MM.1S (cell line): ENCODE measurements around the gene CD248.
"Not testable (repeated sequence)": the region's sequence is repeated elsewhere in the genome, so short reads cannot be mapped to it uniquely, and the experiment has no call there.

ENCODE experiments used
- DNase-seq: peaks from one replicate; pipeline ENCODE4 v3.0.0-alpha.2; 2015
- H2AFZ ChIP-seq: fragments of 300-600 bp; sonication (generic); 2 replicates; pipeline ENCODE4 v1.6.0; 2016; ENCODE audit warnings: antibody characterized with exemption, low read length
- H3F3A ChIP-seq: fragments of 300-600 bp; sonication (generic); 2 replicates; pipeline ENCODE4 v1.6.1; 2016; ENCODE audit warnings: mild to moderate bottlenecking, antibody characterized with exemption, low read length, moderate library complexity, mixed read lengths; ENCODE audit not compliant: insufficient read depth
- H3K27ac ChIP-seq: fragments of 300-600 bp; sonication (generic); 2 replicates; pipeline ENCODE4 v1.5.1; 2016; ENCODE audit warnings: mild to moderate bottlenecking, low read length
- H3K27me3 ChIP-seq: fragments of 300-600 bp; sonication (generic); replicated peaks from 2 replicates; pipeline ENCODE4 v1.6.0; 2016; ENCODE audit warnings: low read length; ENCODE audit not compliant: insufficient read depth
- H3K36me3 ChIP-seq: fragments of 300-600 bp; sonication (generic); replicated peaks from 2 replicates; pipeline ENCODE4 v1.6.1; 2016; ENCODE audit warnings: mild to moderate bottlenecking, low read length, mixed read lengths; ENCODE audit not compliant: insufficient read depth
- H3K4me1 ChIP-seq: fragments of 300-600 bp; sonication (generic); 2 replicates; pipeline ENCODE4 v1.6.1; 2016; ENCODE audit warnings: low read length, mixed read lengths
- H3K4me2 ChIP-seq: fragments of 300-600 bp; sonication (generic); 2 replicates; pipeline ENCODE4 v1.6.0; 2016; ENCODE audit warnings: low read depth, low read length
- H3K4me3 ChIP-seq: fragments of 300-600 bp; sonication (generic); 2 replicates; pipeline ENCODE4 v1.5.1; 2016; ENCODE audit warnings: low read length, mixed read lengths
- H3K79me2 ChIP-seq: fragments of 300-600 bp; sonication (generic); 2 replicates; pipeline ENCODE4 v1.6.1; 2016; ENCODE audit warnings: mixed run types, low read length, mixed read lengths
- H3K9ac ChIP-seq: fragments of 300-600 bp; sonication (generic); 2 replicates; pipeline ENCODE4 v1.6.1; 2016; ENCODE audit warnings: low read length, mixed read lengths
- H3K9me2 ChIP-seq: fragments of 300-600 bp; sonication (generic); replicated peaks from 2 replicates; pipeline ENCODE4 v1.6.1; 2016; ENCODE audit warnings: mild to moderate bottlenecking, low read length, mixed read lengths; ENCODE audit not compliant: insufficient read depth
- H3K9me3 ChIP-seq: fragments of 300-600 bp; sonication (generic); replicated peaks from 2 replicates; pipeline ENCODE4 v1.6.1; 2016; ENCODE audit warnings: mild to moderate bottlenecking, low read length, mixed read lengths; ENCODE audit not compliant: insufficient read depth
- H4K20me1 ChIP-seq: fragments of 300-600 bp; sonication (generic); 2 replicates; pipeline ENCODE4 v1.6.1; 2016; ENCODE audit warnings: mild to moderate bottlenecking, low read length, moderate library complexity, mixed read lengths; ENCODE audit not compliant: insufficient read depth
- EZH2 ChIP-seq: fragments of 300-600 bp; sonication (generic); optimal IDR thresholded peaks from 2 replicates; pipeline ENCODE3; 2017; ENCODE audit warnings: low read depth, mild to moderate bottlenecking, antibody characterized with exemption, low read length, mixed read lengths
- EZH2phosphoT487 ChIP-seq: fragments of 300-600 bp; sonication (generic); IDR thresholded peaks from 2 replicates; pipeline ENCODE4 v1.6.1; 2018; ENCODE audit warnings: antibody characterized with exemption, low read length
- TF ChIP-seq, protein P1 (sequence below): fragments of 300-600 bp; sonication (generic); IDR thresholded peaks from 2 replicates; pipeline ENCODE4 v1.5.1; 2016; ENCODE audit warnings: antibody characterized with exemption, low read length, mixed read lengths

The CD248 gene

DNA sequence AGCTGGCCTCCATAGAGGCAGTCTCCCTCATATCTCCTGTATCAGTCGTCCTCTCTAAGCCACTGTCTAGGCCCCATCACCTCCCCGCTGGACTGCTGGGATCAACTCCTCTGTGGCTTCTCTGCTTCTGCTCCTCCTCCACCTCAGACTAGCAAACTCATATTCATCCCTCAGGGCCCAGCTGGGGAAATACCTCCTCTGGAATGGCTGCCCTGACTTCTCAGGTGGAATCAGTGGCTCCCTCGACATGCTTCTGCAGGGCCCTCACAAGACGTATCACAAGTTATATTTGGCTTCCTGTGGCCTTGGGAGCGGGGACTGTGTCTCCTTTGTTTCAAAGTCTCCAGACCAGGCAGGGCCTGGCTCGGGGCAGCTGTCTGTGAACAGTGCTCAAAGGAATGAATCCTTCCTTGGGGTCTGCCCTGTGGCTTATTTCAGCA lies 44.7 kb upstream of the CD248 start:
- H3K36me3 ChIP-seq = no peaks in the 10 kb centered on the region
- no peak overlapping the region for H3K4me3 ChIP-seq
- H3K4me1 ChIP-seq = no peaks in the 10 kb centered on the region
- TF ChIP-seq EZH2phosphoT487 (no peak), EZH2 (no peak)
- TF ChIP-seq, protein P1, sequence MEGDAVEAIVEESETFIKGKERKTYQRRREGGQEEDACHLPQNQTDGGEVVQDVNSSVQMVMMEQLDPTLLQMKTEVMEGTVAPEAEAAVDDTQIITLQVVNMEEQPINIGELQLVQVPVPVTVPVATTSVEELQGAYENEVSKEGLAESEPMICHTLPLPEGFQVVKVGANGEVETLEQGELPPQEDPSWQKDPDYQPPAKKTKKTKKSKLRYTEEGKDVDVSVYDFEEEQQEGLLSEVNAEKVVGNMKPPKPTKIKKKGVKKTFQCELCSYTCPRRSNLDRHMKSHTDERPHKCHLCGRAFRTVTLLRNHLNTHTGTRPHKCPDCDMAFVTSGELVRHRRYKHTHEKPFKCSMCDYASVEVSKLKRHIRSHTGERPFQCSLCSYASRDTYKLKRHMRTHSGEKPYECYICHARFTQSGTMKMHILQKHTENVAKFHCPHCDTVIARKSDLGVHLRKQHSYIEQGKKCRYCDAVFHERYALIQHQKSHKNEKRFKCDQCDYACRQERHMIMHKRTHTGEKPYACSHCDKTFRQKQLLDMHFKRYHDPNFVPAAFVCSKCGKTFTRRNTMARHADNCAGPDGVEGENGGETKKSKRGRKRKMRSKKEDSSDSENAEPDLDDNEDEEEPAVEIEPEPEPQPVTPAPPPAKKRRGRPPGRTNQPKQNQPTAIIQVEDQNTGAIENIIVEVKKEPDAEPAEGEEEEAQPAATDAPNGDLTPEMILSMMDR = no peak
- H4K20me1 ChIP-seq = no peaks in the 10 kb centered on the region
- no peaks in the 10 kb centered on the region for H3K9me3 ChIP-seq
- no peak overlapping the region for H2AFZ ChIP-seq
- no peak overlapping the region for H3K27ac ChIP-seq
- no peaks in the 10 kb centered on the region for H3K79me2 ChIP-seq
- no peak overlapping the region for H3K4me2 ChIP-seq
- no peaks in the 10 kb centered on the region for H3F3A ChIP-seq
- peaks cover 57% of the 10 kb centered on the region for H3K27me3 ChIP-seq
- H3K9me2 ChIP-seq = no peaks in the 10 kb centered on the region
- no peak overlapping the region for H3K9ac ChIP-seq
- DNase-seq = no peak

- DNase-seq = no peak
Measured at GRCh38 chr11:66360406-66361073, 43.7 kb upstream of the CD248 start.

DNA sequence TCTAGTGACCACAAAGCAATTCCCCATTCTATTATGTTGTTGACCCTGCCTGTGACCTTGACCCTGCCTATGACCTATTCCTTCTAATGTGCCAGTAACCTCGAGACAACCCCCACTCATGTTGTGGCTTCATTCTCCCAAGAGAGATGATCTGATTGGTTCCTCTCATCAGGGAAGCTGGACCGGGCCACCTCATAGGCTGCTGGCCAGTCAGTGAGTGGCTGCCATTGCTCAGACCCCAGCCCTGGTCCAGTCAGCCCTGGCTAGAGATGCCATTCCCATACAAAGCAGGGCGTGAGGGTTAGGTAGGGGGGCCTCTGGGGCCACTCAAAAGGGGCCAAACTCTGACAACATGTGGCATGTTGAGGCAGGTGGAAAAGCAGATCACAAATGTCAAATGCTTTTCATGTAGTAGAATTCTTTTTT lies 42.8 kb upstream of the CD248 start:
- no peaks in the 10 kb centered on the region for H3K9me2 ChIP-seq

More at GRCh38 chr11:66360406-66361073, 43.7 kb upstream of the CD248 start:
- Histone ChIP-seq H3K36me3 (no peaks in the 10 kb centered on the region), H3K9me2 (no peaks in the 10 kb centered on the region), H3K4me1 (no peaks in the 10 kb centered on the region), H3K9ac (no peak overlapping the region), H3K79me2 (no peaks in the 10 kb centered on the region), H3K27me3 (peaks cover 51% of the 10 kb centered on the region), H3F3A (no peaks in the 10 kb centered on the region), H3K9me3 (no peaks in the 10 kb centered on the region), H3K4me3 (no peak overlapping the region), H4K20me1 (no peaks in the 10 kb centered on the region), H3K27ac (no peak overlapping the region), H2AFZ (no peak overlapping the region), H3K4me2 (no peak overlapping the region)
- no peak for TF ChIP-seq EZH2
- TF ChIP-seq, protein P1 = no peak
- no peak for TF ChIP-seq EZH2phosphoT487

GRCh38 chr11:66350560-66351235 lies 33.9 kb upstream of the CD248 start:
- H3K27me3 ChIP-seq, H4K20me1 ChIP-seq, H3K4me1 ChIP-seq, H2AFZ ChIP-seq, H3K36me3 ChIP-seq, H3K9me3 ChIP-seq, H3K27ac ChIP-seq, H3K9me2 ChIP-seq, H3K79me2 ChIP-seq, H3K9ac ChIP-seq, H3K4me2 ChIP-seq, H3F3A ChIP-seq, DNase-seq, H3K4me3 ChIP-seq: not testable (repeated sequence)

More for the DNA sequence above, 42.8 kb upstream of the CD248 start:
- Histone ChIP-seq H3F3A (no peaks in the 10 kb centered on the region), H3K9ac (no peak overlapping the region), H3K4me3 (no peak overlapping the region), H3K4me1 (no peaks in the 10 kb centered on the region), H3K9me3 (no peaks in the 10 kb centered on the region), H3K36me3 (no peaks in the 10 kb centered on the region), H3K27me3 (peaks cover 47% of the 10 kb centered on the region), H3K27ac (no peak overlapping the region), H3K79me2 (no peaks in the 10 kb centered on the region), H3K4me2 (no peak overlapping the region), H2AFZ (no peak overlapping the region), H4K20me1 (no peaks in the 10 kb centered on the region)
- no peak for DNase-seq
- no peak for TF ChIP-seq EZH2
- TF ChIP-seq, protein P1 = no peak
- TF ChIP-seq EZH2phosphoT487 = no peak
